ENCODE results near the gene CBLN2.

GRCh38 chr18:72542342-72542741 lies 1.8 kb downstream of the CBLN2 start:
- TF ChIP-seq EP300 (IDR thresholded peaks at IDR 0.05) (no peak), NR3C1 (IDR thresholded peaks at IDR 0.05) (no peak), CTCF (IDR thresholded peaks at IDR 0.05) (no peak), POLR2A (IDR thresholded peaks at IDR 0.05; ENCODE audit: low read length) (no peak), PBX3 (IDR thresholded peaks at IDR 0.05) (no peak), CHD4 (IDR thresholded peaks at IDR 0.05; ENCODE audit: borderline replicate concordance) (no peak), EHF (CRISPR knock-in tag; IDR thresholded peaks at IDR 0.05) (no peak)
